Spleen (tissue), 11 donors: ENCODE results near the gene USPL1. TPM values are rescaled to one million over a fixed set of nuclear protein-coding genes. Genes with fewer than 3 reads are reported as not detected.

Source experiments
- DNase-seq: peaks from one replicate; pipeline ENCODE4 v3.0.0-alpha.2; 2020
- H3K27ac ChIP-seq, 8 donors: fragments of 200-600 bp; sonication (generic) in 7 of 8; 1 replicate in 4 of 8; 2 replicates in 4 of 8; pipeline versions ENCODE4 v1.5.0 to v1.8.0; 2016 to 2021; ENCODE audit warnings: inconsistent platforms in 4 of 8, mild to moderate bottlenecking in 4 of 8, moderate library complexity in 1 of 8
- H3K27me3 ChIP-seq, 7 donors: fragments of 200-600 bp; sonication (generic) in 6 of 7; replicated peaks in 1 of 7; 1 replicate in 4 of 7; 2 replicates in 3 of 7; pipeline versions ENCODE4 v1.5.0 to v1.8.0; 2016 to 2021; ENCODE audit warnings: inconsistent platforms in 3 of 7, mild to moderate bottlenecking in 1 of 7
- H3K36me3 ChIP-seq, 6 donors: fragments of 200-600 bp; sonication (generic) in 5 of 6; 1 replicate in 4 of 6; 2 replicates in 2 of 6; pipeline versions ENCODE4 v1.5.0 to v1.8.0; 2016 to 2021; ENCODE audit warnings: inconsistent platforms in 2 of 6
- H3K4me1 ChIP-seq, 6 donors: fragments of 200-600 bp; sonication (generic) in 5 of 6; 1 replicate in 3 of 6; 2 replicates in 3 of 6; pipeline versions ENCODE4 v1.5.0 to v1.8.0; 2016 to 2021; ENCODE audit warnings: inconsistent platforms in 3 of 6
- H3K4me3 ChIP-seq, 8 donors: fragments of 200-600 bp; sonication (generic) in 7 of 8; 1 replicate in 4 of 8; 2 replicates in 4 of 8; pipeline versions ENCODE4 v1.5.0 to v1.8.0; 2016 to 2021; ENCODE audit warnings: inconsistent platforms in 4 of 8, mild to moderate bottlenecking in 4 of 8, moderate library complexity in 2 of 8
- H3K9me3 ChIP-seq, 8 donors: fragments of 200-600 bp; sonication (generic) in 7 of 8; 1 replicate in 4 of 8; 2 replicates in 4 of 8; pipeline versions ENCODE4 v1.5.0 to v1.8.0; 2016 to 2021; ENCODE audit warnings: inconsistent platforms in 4 of 8
- POLR2A ChIP-seq, 3 donors: fragments of 450-650 bp; IDR thresholded peaks; one replicate each; pipeline ENCODE4 v1.5.1; 2017; ENCODE audit warnings: antibody characterized with exemption in 3 of 3, mild to moderate bottlenecking in 1 of 3
- POLR2AphosphoS5 ChIP-seq, 3 donors: sonication (generic); formaldehyde crosslinking; IDR thresholded peaks; one replicate each; pipeline ENCODE4 v1.5.1; 2017; ENCODE audit warnings: antibody characterized with exemption in 3 of 3
- WGBS, 5 donors: extraction: QIAGEN DNeasy Blood & Tissue Kit in 3 of 5; methylation state at CpG; one replicate each; pipeline versions ENCODE4 v1.1.5 to v1.1.7; 2013 to 2018; 5-methylcytosine and 5-hydroxymethylcytosine counted together
- intact Hi-C: fragments of 100-400 bp; cut with DNase I; formaldehyde crosslinking; loops from one replicate; pipeline ENCODE4 v1.15.0; 2023; ENCODE audit warnings: low total_unique reads
- polyA plus RNA-seq, 3 donors: library from polyadenylated mRNA; stranded (reverse); fragments of 200-250 nt; gene quantifications; one replicate each; pipeline ENCODE4 v1.2.1, GENCODE V29; 2013
- total RNA-seq, 7 donors: library from RNA; depleted of rRNA in 3 of 7; stranded (reverse); fragments of >200 nt in 3 of 7; fragmentation: NEBNext Ultra II Directional in 4 of 7; extraction: Animal tissue kit (Norgen Biotek cat#: 25700) in 4 of 7; gene quantifications; one replicate each; pipeline versions ENCODE4 v1.1.0 to v1.2.1, GENCODE V29; 2016 to 2021
- TF ChIP-seq, protein P1 (sequence below), 11 experiments: fragments of 200-600 bp in 7 of 11; fragments of 450-650 bp in 4 of 11; sonication (generic) in 4 of 11; IDR thresholded peaks in 8 of 11; conservative IDR thresholded peaks in 3 of 11; 1 replicate in 7 of 11; 2 replicates in 4 of 11; pipeline versions ENCODE4 v1.4.0 to v1.8.0; 2016 to 2021; ENCODE audit warnings: antibody characterized with exemption in 11 of 11, inconsistent platforms in 4 of 11, mild to moderate bottlenecking in 1 of 11
- donor health status: healthy with polysubstance abuse.
- donor health status: DM: no; HTN: no; CAD: no; lungs with moderate emphysema.
- donor health status: DM: no; HTN: no; CAD: no.
- donor health status: Bipolar disorder and iron deficiency.
- donor health status: healthy.
- donor health status: DM: no; HTN: no; CAD: no.
- donor health status: DM: yes; HTN: yes; CAD: no.

The USPL1 gene
- total and polyA plus RNA-seq, 10 donors, result 11.7 to 42.2 (median 26.6) TPM

DNA sequence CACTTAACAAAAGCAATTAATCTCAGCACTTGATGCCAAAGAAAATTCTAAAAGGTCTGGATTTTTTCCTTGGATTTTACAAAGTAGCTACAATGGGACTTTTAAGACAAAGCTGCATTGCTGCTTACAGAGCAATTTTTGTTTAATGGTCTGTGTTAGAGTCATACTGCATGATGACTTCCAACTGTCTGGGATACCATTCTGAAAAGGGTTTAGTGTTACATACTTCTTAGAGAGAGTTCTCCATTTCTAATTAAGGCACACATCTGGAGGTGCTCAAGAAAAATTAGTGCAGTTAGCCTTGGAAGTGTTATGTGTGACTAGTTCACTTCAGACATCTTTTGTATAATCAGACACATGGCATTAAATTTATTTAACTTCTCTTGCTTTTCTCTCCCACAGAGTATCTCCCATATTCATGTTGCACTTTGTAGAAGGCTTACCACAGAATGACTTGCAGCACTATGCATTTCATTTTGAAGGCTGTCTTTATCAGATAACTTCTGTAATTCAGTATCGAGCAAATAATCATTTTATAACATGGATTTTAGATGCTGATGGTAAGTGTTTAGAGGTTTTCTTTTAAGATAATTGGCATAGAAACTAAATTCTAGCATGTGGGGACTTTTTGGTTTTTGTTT lies 35.1 kb downstream of the USPL1 start:
- H3K27me3 ChIP-seq, result no peaks in the 10 kb centered on the region
- H3K9me3 ChIP-seq, result no peaks in the 10 kb centered on the region
- intact Hi-C loops, result no loop called here
- H3K4me3 ChIP-seq, result no peak overlapping the region
- peaks cover 0 to 35% (median 9%) of the 10 kb centered on the region in 6 donors for H3K4me1 ChIP-seq
- peak overlapping the region in 1 of 8 donors; percentile 32 for H3K27ac ChIP-seq
- no peak for DNase-seq
- 69 to 92% (median 86%) methylated on average over 1 of the region's 1 CpG for WGBS, 5 donors
- TF ChIP-seq, protein P1, sequence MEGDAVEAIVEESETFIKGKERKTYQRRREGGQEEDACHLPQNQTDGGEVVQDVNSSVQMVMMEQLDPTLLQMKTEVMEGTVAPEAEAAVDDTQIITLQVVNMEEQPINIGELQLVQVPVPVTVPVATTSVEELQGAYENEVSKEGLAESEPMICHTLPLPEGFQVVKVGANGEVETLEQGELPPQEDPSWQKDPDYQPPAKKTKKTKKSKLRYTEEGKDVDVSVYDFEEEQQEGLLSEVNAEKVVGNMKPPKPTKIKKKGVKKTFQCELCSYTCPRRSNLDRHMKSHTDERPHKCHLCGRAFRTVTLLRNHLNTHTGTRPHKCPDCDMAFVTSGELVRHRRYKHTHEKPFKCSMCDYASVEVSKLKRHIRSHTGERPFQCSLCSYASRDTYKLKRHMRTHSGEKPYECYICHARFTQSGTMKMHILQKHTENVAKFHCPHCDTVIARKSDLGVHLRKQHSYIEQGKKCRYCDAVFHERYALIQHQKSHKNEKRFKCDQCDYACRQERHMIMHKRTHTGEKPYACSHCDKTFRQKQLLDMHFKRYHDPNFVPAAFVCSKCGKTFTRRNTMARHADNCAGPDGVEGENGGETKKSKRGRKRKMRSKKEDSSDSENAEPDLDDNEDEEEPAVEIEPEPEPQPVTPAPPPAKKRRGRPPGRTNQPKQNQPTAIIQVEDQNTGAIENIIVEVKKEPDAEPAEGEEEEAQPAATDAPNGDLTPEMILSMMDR (IDR thresholded peaks at IDR 0.05 in 8 of 11, conservative IDR thresholded peaks at IDR 0.05 in 3 of 11), result no peak
- TF ChIP-seq POLR2A (IDR thresholded peaks at IDR 0.05), result no peak
- no peak for TF ChIP-seq POLR2AphosphoS5 (IDR thresholded peaks at IDR 0.05)
- H3K36me3 ChIP-seq, result peaks cover 0 to 99% (median 69%) of the 10 kb centered on the region in 6 donors

DNA sequence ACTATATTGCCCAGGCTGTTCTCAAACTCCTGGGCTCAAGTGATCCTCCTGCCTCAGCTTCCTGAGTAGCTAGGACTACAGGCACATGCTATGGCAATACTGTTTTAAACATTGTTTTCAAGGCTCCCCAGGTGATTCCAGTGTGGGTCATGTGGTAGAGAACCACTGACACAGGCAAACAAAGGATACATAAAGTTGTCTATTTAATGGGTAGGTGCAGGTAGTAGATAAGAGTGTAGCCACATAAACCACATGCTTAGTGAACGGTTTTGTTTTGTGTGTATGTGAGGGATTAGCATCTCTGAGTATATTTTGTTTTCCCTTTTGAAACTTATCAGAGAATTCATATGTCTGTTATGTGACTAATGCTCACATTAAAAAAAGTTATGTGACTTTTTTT lies 36.7 kb downstream of the USPL1 start:
- H3K36me3 ChIP-seq, result peaks cover 0 to 98% (median 68%) of the 10 kb centered on the region in 6 donors
- 54 to 62% (median 59%) methylated on average over 1 of the region's 1 CpG for WGBS, 5 donors
- no peak for DNase-seq

DNA sequence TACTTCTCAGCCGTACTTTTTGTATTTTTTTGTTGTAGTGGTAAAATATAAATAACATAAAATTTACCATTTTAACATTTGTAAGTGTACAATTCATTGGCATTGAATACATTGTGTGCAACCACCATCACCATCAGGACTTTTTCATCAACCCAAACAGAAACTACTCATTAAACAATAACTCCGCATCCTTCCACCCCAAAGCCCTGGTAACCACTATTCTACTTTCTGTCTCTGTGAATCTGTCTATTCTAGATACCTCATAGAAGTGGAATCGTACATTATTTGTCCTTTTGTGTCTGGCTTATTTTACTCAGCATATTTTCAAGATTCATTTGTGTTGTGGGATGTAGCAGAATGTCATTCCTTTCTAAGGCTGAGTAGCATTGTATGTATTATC lies 38.5 kb downstream of the USPL1 start:
- TF ChIP-seq, protein P1 (IDR thresholded peaks at IDR 0.05 in 8 of 11, conservative IDR thresholded peaks at IDR 0.05 in 3 of 11), result no peak
- TF ChIP-seq POLR2A (IDR thresholded peaks at IDR 0.05), result no peak
- no peak for TF ChIP-seq POLR2AphosphoS5 (IDR thresholded peaks at IDR 0.05)
- WGBS, 5 donors, result 92 to 99% (median 97%) methylated on average over 3 of the region's 3 CpGs
- Histone ChIP-seq H3K27ac (no peak overlapping the region), H3K27me3 (no peaks in the 10 kb centered on the region), H3K4me1 (peaks cover 0 to 49% (median 0%) of the 10 kb centered on the region in 6 donors), H3K9me3 (no peaks in the 10 kb centered on the region), H3K36me3 (peaks cover 0 to 90% (median 58%) of the 10 kb centered on the region in 6 donors), H3K4me3 (no peak overlapping the region)
- intact Hi-C loops, result no loop called here
- no peak for DNase-seq

More for the DNA sequence above, 36.7 kb downstream of the USPL1 start:
- Histone ChIP-seq H3K27ac (no peak overlapping the region), H3K27me3 (no peaks in the 10 kb centered on the region), H3K9me3 (no peaks in the 10 kb centered on the region), H3K4me3 (no peak overlapping the region), H3K4me1 (peaks cover 0 to 33% (median 0%) of the 10 kb centered on the region in 6 donors)
- intact Hi-C loops, result no loop called here
- TF ChIP-seq, protein P1 (IDR thresholded peaks at IDR 0.05 in 8 of 11, conservative IDR thresholded peaks at IDR 0.05 in 3 of 11), result no peak
- TF ChIP-seq POLR2A (IDR thresholded peaks at IDR 0.05) (no peak), POLR2AphosphoS5 (IDR thresholded peaks at IDR 0.05) (no peak)

DNA sequence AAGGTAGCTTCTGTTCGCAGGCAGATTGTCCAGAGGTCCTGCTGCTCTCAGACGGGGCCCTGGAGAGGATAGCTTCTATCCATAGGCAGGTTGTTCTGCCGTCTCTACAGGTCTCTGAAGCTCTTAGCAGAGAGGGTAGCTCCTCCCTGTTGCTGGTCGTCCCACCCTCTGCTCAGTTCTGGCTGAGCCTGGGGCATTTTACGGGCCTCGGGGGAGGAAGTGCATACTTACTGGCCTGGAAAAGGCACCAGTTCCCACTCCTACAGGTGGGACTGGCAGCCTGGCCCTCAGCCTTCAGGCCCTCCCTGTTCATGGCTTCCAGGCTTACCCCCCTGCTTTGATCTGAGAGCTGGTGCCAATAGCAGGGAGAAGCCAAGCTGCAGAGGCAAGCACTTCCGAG lies 42.3 kb downstream of the USPL1 start:
- peaks cover 0 to 53% (median 36%) of the 10 kb centered on the region in 6 donors for H3K36me3 ChIP-seq
- 62 to 81% (median 75%) methylated on average over 2 to 7 of the region's 7 CpGs for WGBS, 5 donors
- H3K4me1 ChIP-seq, result peaks cover 0 to 62% (median 20%) of the 10 kb centered on the region in 6 donors
- peak overlapping the region in 5 of 8 donors; percentile 6 to 70 (median 65) for H3K27ac ChIP-seq
- no peaks in the 10 kb centered on the region for H3K9me3 ChIP-seq
- H3K27me3 ChIP-seq, result no peaks in the 10 kb centered on the region
- DNase-seq, result peak; percentile 75
- H3K4me3 ChIP-seq, result no peak overlapping the region
- intact Hi-C loops, result no loop called here
- no peak for TF ChIP-seq POLR2A (IDR thresholded peaks at IDR 0.05)
- TF ChIP-seq, protein P1 (IDR thresholded peaks at IDR 0.05 in 8 of 11, conservative IDR thresholded peaks at IDR 0.05 in 3 of 11), result no peak
- TF ChIP-seq POLR2AphosphoS5 (IDR thresholded peaks at IDR 0.05), result peak; percentile 17 to 24 (median 18)
